ENCODE measurements around the gene IL21.

GRCh38 chr4:122643257-122643656, 22.4 kb upstream of the IL21 start:
- TF ChIP-seq POLR2A (IDR thresholded peaks at IDR 0.05): no peak
- no peak for TF ChIP-seq CTCF (IDR thresholded peaks at IDR 0.05)

All from vagina (tissue), 2 donors.